Measurements from ENCODE around the gene DPY19L1. TPM values are rescaled to one million over a fixed set of nuclear protein-coding genes. Genes with fewer than 3 reads are reported as not detected.
"Not testable (repeated sequence)": the region's sequence is repeated elsewhere in the genome, so short reads cannot be mapped to it uniquely, and the experiment has no call there.

DPY19L1 gene
- total RNA-seq, 1 experiment from 2014 or later, result 14.3 TPM

GRCh38 chr7:34919038-34919437, 118.2 kb downstream of the DPY19L1 start:
- H3K27me3 ChIP-seq (ENCODE audit: insufficient read depth, low read length); H3K4me1 ChIP-seq (ENCODE audit: insufficient read depth, low read length): not testable (repeated sequence)

GRCh38 chr7:34918198-34918861, 119.0 kb downstream of the DPY19L1 start:
- H3K9me3 Mint-ChIP-seq, result peaks cover 9 to 22% of the 10 kb centered on the region in 2 experiments; a peak in 4 of 5 replicates
- not testable (repeated sequence) for H3K79me1 ChIP-seq (ENCODE audit: insufficient read depth, low read depth, low read length, poor library complexity, severe bottlenecking); H3K27ac Mint-ChIP-seq

More at GRCh38 chr7:34919038-34919437, 118.2 kb downstream of the DPY19L1 start:
- H3K23me2 ChIP-seq (ENCODE audit: insufficient read length, low read depth, low read length, poor library complexity, severe bottlenecking); H3K4me3 Mint-ChIP-seq; H3K4me2 ChIP-seq (ENCODE audit: insufficient read depth, insufficient read length, low read length); DNase-seq; H2BK20ac ChIP-seq (ENCODE audit: low read depth, low read length, poor library complexity, severe bottlenecking); H2BK15ac ChIP-seq (ENCODE audit: low read depth, low read length); H2BK5ac ChIP-seq (ENCODE audit: insufficient read length, low read length); H2BK120ac ChIP-seq (ENCODE audit: low read depth, low read length, poor library complexity, severe bottlenecking); H3K56ac ChIP-seq (ENCODE audit: insufficient read length, low read depth, low read length); H2AK5ac ChIP-seq (ENCODE audit: insufficient read length, low read length); H3K4me1 Mint-ChIP-seq; H3K9me3 ChIP-seq (ENCODE audit: control insufficient read depth, low read depth, low read length); H3K79me1 ChIP-seq (ENCODE audit: insufficient read depth, low read depth, low read length, poor library complexity, severe bottlenecking); H3K23ac ChIP-seq (ENCODE audit: insufficient read length, low read depth, low read length); H4K8ac ChIP-seq (replicated peaks; ENCODE audit: insufficient read length, low read depth, low read length); H3K14ac ChIP-seq (ENCODE audit: insufficient read depth, low read length); H3K27ac Mint-ChIP-seq; H4K5ac ChIP-seq (ENCODE audit: insufficient read length, low read depth, low read length); H3K27ac ChIP-seq (ENCODE audit: insufficient read length, low read depth, low read length); H3K4ac ChIP-seq (ENCODE audit: low read depth, low read length); H3K79me2 ChIP-seq (ENCODE audit: insufficient read depth, low read length); H3K18ac ChIP-seq (ENCODE audit: insufficient read length, low read depth, low read length); H2BK12ac ChIP-seq (ENCODE audit: insufficient read length, low read depth, low read length); H4K20me1 ChIP-seq (ENCODE audit: control insufficient read depth, insufficient read depth, insufficient read length); H3K9ac ChIP-seq (ENCODE audit: extremely low read depth, insufficient read length, low read length); H4K91ac ChIP-seq (ENCODE audit: insufficient read length, low read depth, low read length); H3K27me3 Mint-ChIP-seq (ENCODE audit: low read depth); H2AFZ ChIP-seq (ENCODE audit: low read length); H3T11ph ChIP-seq (ENCODE audit: low read length): not testable (repeated sequence)
- peaks cover 9 to 18% of the 10 kb centered on the region in 2 experiments; a peak in 4 of 5 replicates for H3K9me3 Mint-ChIP-seq
- peaks cover 0 to 17% (median 6%) of the 10 kb centered on the region in 3 experiments; a peak in 2 of 7 replicates for H3K36me3 Mint-ChIP-seq (ENCODE audit: insufficient read depth in 1 of 3, low read depth in 3 of 3)
- no CpG with 5 or more reads among the region's 2 CpGs for WGBS (ENCODE audit: extremely low coverage, insufficient read length, low lambda C conversion rate)

More at GRCh38 chr7:34918198-34918861, 119.0 kb downstream of the DPY19L1 start:
- not testable (repeated sequence) for H3K4me2 ChIP-seq (ENCODE audit: insufficient read depth, insufficient read length, low read length); H4K8ac ChIP-seq (replicated peaks; ENCODE audit: insufficient read length, low read depth, low read length); DNase-seq; H2BK5ac ChIP-seq (ENCODE audit: insufficient read length, low read length); H2BK15ac ChIP-seq (ENCODE audit: low read depth, low read length); H3K9ac ChIP-seq (ENCODE audit: extremely low read depth, insufficient read length, low read length); H3K27ac ChIP-seq (ENCODE audit: insufficient read length, low read depth, low read length); H3K27me3 ChIP-seq (ENCODE audit: insufficient read depth, low read length); H3K23ac ChIP-seq (ENCODE audit: insufficient read length, low read depth, low read length); H4K5ac ChIP-seq (ENCODE audit: insufficient read length, low read depth, low read length); H4K20me1 ChIP-seq (ENCODE audit: control insufficient read depth, insufficient read depth, insufficient read length); H3K56ac ChIP-seq (ENCODE audit: insufficient read length, low read depth, low read length); H3K4me3 Mint-ChIP-seq; H2BK12ac ChIP-seq (ENCODE audit: insufficient read length, low read depth, low read length); H3K18ac ChIP-seq (ENCODE audit: insufficient read length, low read depth, low read length); H3T11ph ChIP-seq (ENCODE audit: low read length); H3K9me3 ChIP-seq (ENCODE audit: control insufficient read depth, low read depth, low read length); H3K23me2 ChIP-seq (ENCODE audit: insufficient read length, low read depth, low read length, poor library complexity, severe bottlenecking); H3K79me2 ChIP-seq (ENCODE audit: insufficient read depth, low read length); H2AFZ ChIP-seq (ENCODE audit: low read length); H2BK20ac ChIP-seq (ENCODE audit: low read depth, low read length, poor library complexity, severe bottlenecking); H3K4me1 ChIP-seq (ENCODE audit: insufficient read depth, low read length); H4K91ac ChIP-seq (ENCODE audit: insufficient read length, low read depth, low read length); H3K27me3 Mint-ChIP-seq (ENCODE audit: low read depth); H3K4me1 Mint-ChIP-seq; H2AK5ac ChIP-seq (ENCODE audit: insufficient read length, low read length); H3K14ac ChIP-seq (ENCODE audit: insufficient read depth, low read length); H2BK120ac ChIP-seq (ENCODE audit: low read depth, low read length, poor library complexity, severe bottlenecking); H3K4ac ChIP-seq (ENCODE audit: low read depth, low read length)
- no CpG with 5 or more reads among the region's 6 CpGs for WGBS (ENCODE audit: extremely low coverage, insufficient read length, low lambda C conversion rate)
- peaks cover 0 to 19% (median 6%) of the 10 kb centered on the region in 3 experiments; a peak in 2 of 7 replicates for H3K36me3 Mint-ChIP-seq (ENCODE audit: insufficient read depth in 1 of 3, low read depth in 3 of 3)

Data from H9 (cell line).